CMK (cell line): Measurements from ENCODE around the gene APOA5.
"Not testable (repeated sequence)": the region's sequence is repeated elsewhere in the genome, so short reads cannot be mapped to it uniquely, and the experiment has no call there.

Experiments used
- DNase-seq: peaks from one replicate; pipeline ENCODE4 v3.0.0-alpha.2; 2010; ENCODE audit warnings: low read depth

APOA5 gene

DNA sequence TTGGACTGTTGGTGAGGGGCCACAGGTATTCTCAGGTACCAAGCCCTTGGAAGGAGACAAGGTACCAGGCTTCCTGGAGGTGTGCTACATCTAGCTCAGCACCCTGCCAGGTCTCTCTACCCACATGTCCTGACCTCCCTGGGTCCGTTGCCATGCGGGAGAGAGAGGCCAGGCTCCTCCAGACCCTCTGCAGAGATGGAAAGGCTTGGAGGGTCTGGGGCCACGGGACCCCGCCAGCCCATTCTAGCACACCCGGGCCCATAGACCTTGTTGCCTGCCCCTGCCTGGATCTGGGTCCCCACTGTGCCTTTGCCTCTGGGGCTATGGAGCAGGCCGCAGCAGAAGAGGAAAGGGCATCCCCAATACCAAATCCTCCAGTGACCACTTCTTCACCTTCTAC, 35.8 kb upstream of the APOA5 start:
- DNase-seq, result no peak

- no peak for DNase-seq
Observed at GRCh38 chr11:116826751-116827431, 35.2 kb upstream of the APOA5 start.

DNA sequence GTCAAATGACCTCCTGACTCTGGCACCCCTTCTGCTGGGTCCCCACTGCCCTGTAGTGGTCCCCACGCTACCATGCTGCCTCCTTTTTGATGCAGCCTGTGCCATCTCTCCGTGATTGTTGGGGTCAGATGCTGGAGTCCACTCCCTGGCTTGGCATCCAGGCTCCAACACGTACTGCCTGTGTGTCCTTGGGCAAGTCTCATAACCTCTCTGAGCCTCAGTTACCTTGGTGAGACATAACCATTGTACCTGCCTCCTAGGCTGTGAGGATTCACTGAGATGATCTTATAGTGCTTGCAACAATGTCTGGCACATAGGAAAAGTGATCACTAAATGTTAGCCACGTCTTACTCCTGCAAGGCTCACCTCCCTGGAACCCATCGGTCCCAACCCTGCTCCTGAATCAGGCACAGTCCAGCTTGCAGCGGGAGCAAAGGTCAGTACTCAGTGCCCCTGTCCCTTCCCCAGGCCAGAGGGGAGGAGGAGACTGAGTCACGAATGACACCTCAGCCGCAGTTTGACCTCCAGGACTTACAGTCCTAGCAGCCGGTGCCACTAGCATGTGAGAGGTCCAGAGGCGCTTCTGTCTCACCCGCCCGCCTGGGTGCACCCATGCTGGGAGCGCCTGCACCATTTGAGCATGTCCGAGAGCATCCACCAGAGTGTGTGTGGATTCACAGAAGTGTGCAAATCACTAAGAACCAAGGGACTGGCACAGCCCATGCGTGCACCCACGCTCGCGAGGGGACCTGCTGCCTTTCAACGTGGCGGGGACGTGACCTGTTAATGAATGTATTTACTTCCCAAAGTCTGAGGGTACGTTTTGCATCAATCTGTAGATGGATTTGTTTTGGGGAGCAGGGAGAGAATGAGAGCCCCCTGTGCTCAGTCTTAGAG, 34.4 kb upstream of the APOA5 start:
- no peak for DNase-seq

DNA sequence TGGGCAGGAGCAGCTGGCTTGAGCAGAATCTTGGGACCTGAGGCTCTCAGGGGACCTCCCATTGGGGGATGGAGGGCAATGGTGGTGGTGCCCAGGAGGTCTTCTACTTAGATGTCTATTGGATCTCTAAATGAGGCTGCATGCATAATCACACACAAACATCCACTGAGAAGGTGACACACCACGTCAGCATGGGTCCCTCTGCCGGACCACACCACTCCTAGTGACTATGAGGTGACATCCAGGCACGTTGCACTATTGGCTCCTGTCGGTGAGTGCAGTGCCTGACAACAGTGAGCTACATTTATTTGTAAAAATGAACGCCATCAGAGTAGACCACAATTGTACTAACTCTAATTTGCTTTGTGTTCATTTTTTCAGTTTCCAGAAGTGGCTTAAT, 33.8 kb upstream of the APOA5 start:
- DNase-seq, result no peak

DNA sequence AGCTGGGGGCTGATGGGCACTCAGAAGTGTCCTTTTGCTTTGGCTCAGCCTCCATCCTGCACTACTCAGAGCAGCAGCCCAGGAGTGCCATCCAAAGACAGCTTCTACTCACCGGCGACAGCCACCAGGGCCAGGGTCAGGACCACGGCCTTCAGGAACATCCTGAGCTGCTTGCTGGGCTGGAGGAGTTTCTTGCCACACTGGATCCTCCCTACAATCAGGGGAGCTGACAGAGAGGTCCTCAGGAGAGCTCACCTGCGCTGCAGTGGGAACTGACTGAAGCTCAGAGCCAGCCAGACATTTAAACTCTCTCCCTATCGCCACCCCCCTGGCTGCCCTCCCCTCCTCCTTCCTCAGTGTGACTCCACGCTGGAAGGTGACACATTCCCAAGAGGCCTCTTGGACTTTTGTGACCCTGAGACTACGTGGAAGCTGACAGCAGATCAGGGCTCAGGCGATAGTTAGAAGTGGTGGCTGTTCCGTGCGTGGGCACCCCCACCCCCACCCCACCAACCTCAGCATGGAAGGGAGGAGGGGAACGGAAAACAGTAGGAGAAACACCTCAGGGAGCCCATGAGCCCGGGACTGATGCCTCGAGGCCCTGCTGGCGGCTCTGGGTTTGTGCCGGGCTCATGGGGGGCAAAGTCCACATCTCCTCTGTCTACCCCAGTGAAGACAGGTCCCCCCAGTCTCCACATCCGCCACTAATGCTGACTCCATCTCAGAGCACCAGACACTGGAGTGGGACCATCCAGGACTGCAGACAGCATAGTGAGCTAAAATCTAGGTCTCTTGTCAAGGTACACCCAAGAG, 31.6 kb upstream of the APOA5 start, which contains the start of gene APOA4:
Gene APOA4 (minus strand): TSS at position 274 of the 813 bp plus-strand sequence. CDS start 113 bp downstream, at position 161.
- no peak for DNase-seq

DNA sequence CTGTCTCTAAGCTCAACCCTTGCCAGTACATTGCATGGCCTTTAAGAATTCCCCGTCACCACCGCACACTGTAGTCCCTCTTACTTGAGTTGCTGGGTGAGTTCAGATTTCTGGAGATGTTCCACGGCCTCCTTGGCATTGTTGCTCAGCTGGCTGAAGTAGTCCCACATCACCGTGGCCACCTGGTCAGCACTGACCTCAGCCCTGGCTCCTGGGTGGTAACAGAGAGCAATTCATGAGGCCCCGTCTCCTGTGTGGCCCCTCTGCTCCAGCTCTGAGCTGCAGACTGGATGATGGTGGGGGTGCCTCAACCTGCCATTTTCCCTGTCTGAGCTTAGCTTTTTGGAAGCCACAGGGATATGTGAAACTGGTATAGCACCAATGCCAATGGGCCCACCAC, 30.9 kb upstream of the APOA5 start:
- no peak for DNase-seq

DNA sequence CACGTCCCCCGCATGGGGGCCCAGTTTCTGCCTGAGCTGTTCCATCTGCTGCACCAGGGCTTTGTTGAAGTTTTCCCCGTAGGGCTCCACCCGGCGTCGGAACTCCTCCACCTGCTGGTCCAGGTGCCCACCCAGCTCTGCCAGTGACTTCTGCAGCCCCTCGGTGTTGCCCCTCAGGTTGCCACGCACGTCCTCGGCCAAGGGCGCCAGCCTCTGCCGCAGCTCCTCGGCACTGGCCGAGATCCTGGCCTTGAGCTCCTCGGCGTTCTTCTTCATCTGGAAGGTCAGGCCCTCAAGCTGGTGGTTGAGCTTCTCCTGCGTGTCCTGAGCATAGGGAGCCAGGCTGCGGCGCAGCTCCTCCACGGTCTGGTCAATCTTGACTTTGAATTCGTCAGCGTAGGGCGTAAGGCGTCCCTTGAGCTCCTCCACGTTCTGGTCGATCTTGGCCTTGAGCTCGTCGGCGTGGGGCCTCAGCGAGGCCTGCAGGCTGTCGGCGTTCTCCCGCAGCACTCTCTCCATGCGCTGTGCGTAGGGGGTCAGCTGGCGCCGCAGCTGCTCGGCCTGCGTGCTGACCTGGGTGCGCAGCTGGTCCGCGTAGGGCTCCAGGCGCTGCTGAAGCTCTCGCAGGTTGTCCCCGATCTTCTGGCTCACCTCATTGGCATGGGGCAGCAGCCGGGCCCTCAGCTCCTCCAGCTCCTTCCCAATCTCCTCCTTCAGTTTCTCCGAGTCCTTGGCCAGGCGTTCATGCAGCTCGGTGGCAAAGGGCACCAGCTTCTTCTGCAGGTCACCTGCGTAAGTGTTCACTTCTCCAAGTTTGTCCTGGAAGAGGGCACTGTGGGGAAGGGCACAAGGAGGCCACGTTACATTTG, 29.6 kb upstream of the APOA5 start:
- DNase-seq, result no peak

GRCh38 chr11:116819049-116819448, 27.4 kb upstream of the APOA5 start:
- DNase-seq, result no peak

- no peak for DNase-seq
Observed at GRCh38 chr11:116814502-116814901, 22.8 kb upstream of the APOA5 start.

- DNase-seq, result no peak
Observed at GRCh38 chr11:116813781-116814471, 22.2 kb upstream of the APOA5 start.

DNA sequence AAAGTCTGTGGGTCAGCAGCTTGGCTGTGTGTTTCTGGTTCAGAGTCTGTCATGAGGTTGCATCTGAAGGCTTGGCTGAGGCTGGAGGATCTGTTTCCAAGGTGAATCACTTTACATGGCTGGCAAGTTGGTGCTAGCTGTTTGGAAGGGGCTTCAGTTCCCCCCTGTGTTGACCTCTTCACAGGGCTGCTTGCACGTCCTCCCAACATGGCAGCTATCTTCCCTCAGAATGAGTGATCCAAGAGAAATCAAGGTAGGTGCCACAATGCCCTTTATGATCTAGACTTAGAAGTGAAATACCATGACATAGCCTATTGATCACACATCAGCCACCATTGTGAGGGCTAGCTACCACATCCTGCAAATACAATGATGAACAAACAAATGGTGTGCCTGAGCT, 21.5 kb upstream of the APOA5 start:
- no peak for DNase-seq

DNA sequence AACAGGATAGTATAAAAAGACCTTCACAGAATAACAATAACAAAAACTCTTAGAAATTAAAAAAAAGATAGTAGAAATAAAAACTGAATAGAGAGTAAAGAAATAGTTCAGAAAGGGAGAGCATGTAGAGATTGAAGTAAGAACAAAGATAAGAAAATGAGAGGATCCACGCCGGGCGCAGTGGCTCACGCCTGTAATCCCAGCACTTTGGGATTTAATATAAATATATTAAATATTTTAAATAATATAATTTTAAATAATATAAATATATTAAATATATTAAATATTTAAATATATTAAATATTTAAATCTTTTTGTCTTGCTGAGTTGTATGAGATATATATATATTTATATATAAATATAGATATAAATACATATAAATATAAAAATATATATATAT, 20.4 kb upstream of the APOA5 start:
- no peak for DNase-seq

DNA sequence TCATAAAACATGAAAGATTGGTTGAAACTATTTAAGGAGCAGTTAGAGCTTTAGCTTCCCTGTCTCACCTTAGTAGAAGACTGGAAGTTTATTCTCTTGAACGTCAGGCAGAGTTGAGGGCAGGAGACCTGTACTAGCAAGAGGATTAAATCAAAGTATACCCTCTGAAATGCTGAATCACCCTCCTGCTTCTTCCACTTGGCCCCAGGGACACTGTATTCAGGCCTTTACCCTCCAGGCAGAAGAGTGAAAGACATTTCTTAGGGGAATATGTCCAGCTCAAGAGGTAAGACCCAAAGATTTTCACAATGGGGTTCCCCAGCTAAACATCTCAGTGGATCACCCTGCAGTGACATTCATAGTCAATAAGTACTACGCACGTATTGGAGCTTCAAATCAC, 19.5 kb upstream of the APOA5 start:
- DNase-seq, result no peak

DNA sequence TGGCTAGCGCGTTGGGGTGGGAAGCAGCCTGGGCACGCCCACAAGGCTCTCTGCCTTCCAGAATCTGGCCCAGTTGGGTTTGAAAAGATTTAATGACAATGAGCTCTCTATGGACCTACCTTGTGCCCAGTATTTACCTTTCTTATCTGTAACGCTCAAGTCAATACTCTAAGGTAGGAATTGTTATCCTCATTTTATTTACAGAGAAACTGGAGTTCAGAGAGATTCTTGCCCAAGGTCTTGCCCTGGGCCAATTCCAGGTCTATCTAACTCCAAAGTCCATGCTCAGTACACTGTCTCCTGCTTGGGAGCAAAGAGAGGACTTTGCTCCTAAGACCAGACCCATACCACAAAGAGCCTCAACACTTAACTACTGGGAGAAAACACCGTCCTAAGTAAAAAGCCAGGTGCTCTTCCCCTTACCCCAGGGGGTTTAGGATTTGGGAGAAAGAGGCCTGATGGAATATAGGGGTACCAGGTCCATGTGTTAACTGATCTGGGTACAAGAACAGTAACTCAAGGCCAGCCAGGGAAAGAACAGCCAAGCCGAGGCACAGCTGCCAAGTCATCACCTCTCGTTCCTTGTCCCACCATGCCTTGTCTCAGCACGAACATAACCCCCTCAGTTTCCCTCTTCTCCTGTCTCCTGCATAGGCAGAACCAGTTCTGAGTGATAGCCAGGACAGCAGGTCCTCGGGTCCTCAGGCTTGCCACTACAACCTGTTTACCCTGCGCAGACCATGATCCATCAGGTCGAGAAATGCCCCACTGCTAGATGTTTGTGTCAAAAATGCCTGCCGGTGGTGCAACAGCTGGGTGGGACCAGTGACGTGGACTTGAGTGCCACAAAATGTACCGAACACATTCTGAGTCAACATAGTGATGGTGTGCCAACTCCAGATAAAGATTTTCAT, 16.8 kb upstream of the APOA5 start:
- DNase-seq, result no peak

GRCh38 chr11:116807601-116808261, 16.1 kb upstream of the APOA5 start:
- no peak for DNase-seq

- DNase-seq, result no peak
Observed at GRCh38 chr11:116804001-116804400, 12.3 kb upstream of the APOA5 start.

DNA sequence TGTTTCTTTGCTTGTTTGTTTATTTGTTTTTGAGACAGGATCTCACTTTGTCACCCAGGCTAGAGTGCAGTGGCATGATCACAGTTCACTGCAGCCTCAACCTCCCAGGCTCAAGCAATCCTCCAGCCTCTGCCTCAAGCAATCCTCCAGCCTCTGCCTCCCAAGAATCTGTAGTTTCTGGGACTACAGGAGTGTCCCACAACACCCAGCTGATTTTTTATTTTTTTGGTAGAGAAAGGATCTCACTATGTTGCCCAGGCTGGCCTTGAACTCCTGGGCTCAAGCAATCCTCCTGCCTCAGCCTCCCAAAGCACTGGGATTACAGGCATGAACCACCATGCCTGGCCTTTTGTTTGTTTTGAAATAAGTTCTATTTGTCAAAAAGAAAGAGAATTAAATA, 10.0 kb upstream of the APOA5 start:
- not testable (repeated sequence) for DNase-seq

- no peak for DNase-seq
Observed at GRCh38 chr11:116800610-116801009, 8.9 kb upstream of the APOA5 start.

GRCh38 chr11:116798368-116798767, 6.7 kb upstream of the APOA5 start:
- no peak for DNase-seq
